Nephron (organoid): ENCODE results near the gene ASAP2.

ENCODE experiments used
- H3K27ac Mint-ChIP-seq, 3 experiments: 2 replicates each; pipeline ENCODE4 v1.8.0; 2020; ENCODE audit warnings: mixed read lengths in 3 of 3, mild to moderate bottlenecking in 2 of 3, moderate library complexity in 1 of 3
- H3K27me3 Mint-ChIP-seq: 2 replicates; pipeline ENCODE4 v1.8.0; 2021; ENCODE audit warnings: low read depth, mild to moderate bottlenecking, moderate library complexity, mixed read lengths
- H3K36me3 Mint-ChIP-seq: 2 replicates; pipeline ENCODE4 v1.8.0; 2020; ENCODE audit warnings: low read depth, mixed read lengths
- H3K4me1 Mint-ChIP-seq: 2 replicates; pipeline ENCODE4 v1.8.0; 2020; ENCODE audit warnings: mixed read lengths
- H3K4me3 Mint-ChIP-seq, 3 experiments: 2 replicates each; pipeline ENCODE4 v1.8.0; 2020; ENCODE audit warnings: mild to moderate bottlenecking in 3 of 3, mixed read lengths in 3 of 3, moderate library complexity in 2 of 3
- H3K9me3 Mint-ChIP-seq: 2 replicates; pipeline ENCODE4 v1.8.0; 2020; ENCODE audit warnings: mixed read lengths
- CTCF ChIP-seq, 3 experiments: fragments of 200-600 bp; sonication (generic); IDR thresholded peaks; one replicate each; pipeline ENCODE4 v1.5.0; 2021; ENCODE audit warnings: antibody characterized with exemption in 3 of 3; ENCODE audit not compliant: unreplicated experiment in 3 of 3

ASAP2 gene

GRCh38 chr2:9206991-9207640 lies 504 bp downstream of the ASAP2 start:
- Mint-ChIP-seq H3K4me3 (peak overlapping the region; percentile 76 to 84 (median 80)), H3K27me3 (no peaks in the 10 kb centered on the region), H3K27ac (peak overlapping the region in 1 of 3 experiments; percentile 22), H3K36me3 (peaks cover 8% of the 10 kb centered on the region), H3K4me1 (peaks cover 37% of the 10 kb centered on the region), H3K9me3 (no peaks in the 10 kb centered on the region)
- TF ChIP-seq CTCF (IDR thresholded peaks at IDR 0.05; ENCODE audit: unreplicated experiment in 3 of 3): no peak

GRCh38 chr2:9207641-9208311 lies 1.2 kb downstream of the ASAP2 start:
- Mint-ChIP-seq H3K27ac (peak overlapping the region; percentile 14 to 92 (median 90)), H3K4me3 (peak overlapping the region; percentile 88 to 94 (median 91)), H3K9me3 (no peaks in the 10 kb centered on the region), H3K36me3 (peaks cover 8% of the 10 kb centered on the region), H3K4me1 (peaks cover 40% of the 10 kb centered on the region), H3K27me3 (no peaks in the 10 kb centered on the region)
- no peak for TF ChIP-seq CTCF (IDR thresholded peaks at IDR 0.05; ENCODE audit: unreplicated experiment in 3 of 3)

GRCh38 chr2:9208875-9209274 lies 2.3 kb downstream of the ASAP2 start:
- Mint-ChIP-seq H3K27ac (peak overlapping the region; percentile 14 to 92 (median 41)), H3K4me3 (peak overlapping the region; percentile 88 to 94 (median 91)), H3K36me3 (peaks cover 8% of the 10 kb centered on the region), H3K4me1 (peaks cover 46% of the 10 kb centered on the region), H3K9me3 (no peaks in the 10 kb centered on the region), H3K27me3 (no peaks in the 10 kb centered on the region)
- no peak for TF ChIP-seq CTCF (IDR thresholded peaks at IDR 0.05; ENCODE audit: unreplicated experiment in 3 of 3)

- H3K27me3 Mint-ChIP-seq: no peaks in the 10 kb centered on the region
- peaks cover 8% of the 10 kb centered on the region for H3K36me3 Mint-ChIP-seq
- H3K27ac Mint-ChIP-seq: peak overlapping the region in 2 of 3 experiments; percentile 26 to 40
- TF ChIP-seq CTCF (IDR thresholded peaks at IDR 0.05; ENCODE audit: unreplicated experiment in 3 of 3): no peak
- no peaks in the 10 kb centered on the region for H3K9me3 Mint-ChIP-seq
- H3K4me3 Mint-ChIP-seq: peak overlapping the region; percentile 11 to 49 (median 21)
- peaks cover 46% of the 10 kb centered on the region for H3K4me1 Mint-ChIP-seq
Observed at GRCh38 chr2:9210030-9210429, 3.4 kb downstream of the ASAP2 start.

- Mint-ChIP-seq H3K9me3 (no peaks in the 10 kb centered on the region), H3K27ac (no peak overlapping the region), H3K4me3 (peak overlapping the region in 1 of 3 experiments; percentile 57), H3K36me3 (peaks cover 8% of the 10 kb centered on the region), H3K27me3 (no peaks in the 10 kb centered on the region), H3K4me1 (peaks cover 40% of the 10 kb centered on the region)
- TF ChIP-seq CTCF (IDR thresholded peaks at IDR 0.05; ENCODE audit: unreplicated experiment in 3 of 3): no peak
Observed at GRCh38 chr2:9211496-9211895, 4.9 kb downstream of the ASAP2 start.
